Measurements from ENCODE around the gene ST3GAL5.

The ST3GAL5 gene

GRCh38 chr2:85854166-85854509 lies 34.7 kb downstream of the ST3GAL5 start:
- Histone ChIP-seq H3K4me1 (peaks cover 5% of the 10 kb centered on the region), H3K4me3 (no peak overlapping the region), H3K9me3 (no peaks in the 10 kb centered on the region), H3K36me3 (replicated peaks) (no peaks in the 10 kb centered on the region; the same call in 1 of the 2 replicates), H3K27me3 (ENCODE audit: low read depth) (no peaks in the 10 kb centered on the region)
- no peak for DNase-seq (ENCODE audit: low spot score in 2 of 2)
- in situ Hi-C loops (cut with MboI; ENCODE audit: low sequenced_read_pairs), result no loop called here

- peaks cover 5% of the 10 kb centered on the region for H3K4me1 ChIP-seq
- in situ Hi-C loops (cut with MboI; ENCODE audit: low sequenced_read_pairs), result no loop called here
- no peaks in the 10 kb centered on the region for H3K9me3 ChIP-seq
- H3K36me3 ChIP-seq (replicated peaks), result no peaks in the 10 kb centered on the region; the same call in 1 of the 2 replicates
- no peak overlapping the region for H3K4me3 ChIP-seq
- DNase-seq (ENCODE audit: low spot score in 2 of 2), result no peak
- H3K27me3 ChIP-seq (ENCODE audit: low read depth), result no peaks in the 10 kb centered on the region
These were observed 35.2 kb downstream of the ST3GAL5 start for GRCh38 chr2:85853499-85854165.

DNA sequence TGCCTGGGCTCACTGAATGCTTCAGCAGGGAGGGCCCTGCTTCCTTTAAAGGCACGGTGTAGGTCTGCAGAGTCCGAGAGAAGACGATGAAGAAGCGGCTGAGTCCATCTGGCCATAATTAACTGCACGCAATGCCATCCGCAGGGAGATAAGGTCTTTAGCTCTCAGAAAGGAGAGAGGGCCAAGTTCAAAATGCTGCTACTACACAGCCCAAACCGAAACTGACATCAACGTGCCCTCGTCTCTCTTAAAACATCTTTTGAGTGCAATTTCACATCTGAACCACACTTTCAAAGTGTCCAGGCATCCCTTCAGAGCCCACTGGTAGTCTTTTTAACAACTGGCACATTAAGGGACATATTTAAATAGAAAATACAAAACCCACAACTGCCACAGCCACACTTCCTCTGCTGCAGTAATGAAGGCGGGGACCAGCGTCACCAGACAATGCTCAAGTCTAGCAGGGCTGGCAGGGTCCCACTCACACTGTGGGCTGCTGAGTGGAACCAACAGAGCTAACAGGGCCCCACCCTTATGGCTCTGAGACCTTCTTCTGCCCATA lies 35.8 kb downstream of the ST3GAL5 start:
- no peak overlapping the region for H3K4me3 ChIP-seq

DNA sequence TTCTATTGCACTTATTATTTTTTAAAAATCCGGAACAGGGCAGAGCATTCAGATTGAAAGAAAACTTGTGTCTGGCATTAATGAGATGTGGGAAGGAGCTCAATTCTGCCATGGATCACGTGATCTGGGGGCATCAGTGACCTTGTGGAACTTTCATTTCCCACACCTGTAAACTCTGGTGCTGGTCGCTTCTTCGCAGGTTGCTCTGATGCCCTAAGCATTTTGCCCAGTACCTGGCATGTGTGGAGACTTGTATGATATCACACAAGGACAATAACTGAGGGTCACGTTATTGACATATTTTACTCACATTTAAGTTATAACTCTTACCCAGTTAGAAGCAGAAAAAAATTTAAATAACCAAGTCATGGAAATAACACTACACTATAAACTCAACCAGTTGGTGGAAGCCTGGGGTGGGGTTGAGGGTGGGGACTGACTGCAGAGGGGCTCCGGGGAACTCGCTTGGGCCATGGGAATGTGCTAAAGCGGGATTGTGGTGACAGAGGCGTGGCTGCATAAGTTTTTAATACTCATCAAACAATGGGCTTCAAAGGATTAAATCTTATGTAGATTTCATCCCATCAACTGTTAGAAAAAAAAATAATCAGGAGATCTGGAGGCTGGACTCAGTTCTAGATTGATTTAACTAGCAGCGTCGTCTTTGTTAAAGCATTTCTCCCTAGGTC lies 36.5 kb downstream of the ST3GAL5 start:
- no peaks in the 10 kb centered on the region; the same call in 1 of the 2 replicates for H3K36me3 ChIP-seq (replicated peaks)
- H3K4me3 ChIP-seq, result no peak overlapping the region
- peaks cover 5% of the 10 kb centered on the region for H3K4me1 ChIP-seq
- peak; percentile 51 to 60 for DNase-seq (ENCODE audit: low spot score in 2 of 2)
- in situ Hi-C loops (cut with MboI; ENCODE audit: low sequenced_read_pairs), result no loop called here
- H3K27me3 ChIP-seq (ENCODE audit: low read depth), result no peaks in the 10 kb centered on the region
- no peaks in the 10 kb centered on the region for H3K9me3 ChIP-seq

More for the DNA sequence above, 35.8 kb downstream of the ST3GAL5 start:
- in situ Hi-C loops (cut with MboI; ENCODE audit: low sequenced_read_pairs), result no loop called here
- DNase-seq (ENCODE audit: low spot score in 2 of 2), result no peak
- Histone ChIP-seq H3K27me3 (ENCODE audit: low read depth) (no peaks in the 10 kb centered on the region), H3K36me3 (replicated peaks) (no peaks in the 10 kb centered on the region; the same call in 1 of the 2 replicates), H3K9me3 (no peaks in the 10 kb centered on the region), H3K4me1 (peaks cover 5% of the 10 kb centered on the region)

GRCh38 chr2:85851253-85852151 lies 37.3 kb downstream of the ST3GAL5 start:
- DNase-seq (ENCODE audit: low spot score in 2 of 2), result no peak
- Histone ChIP-seq H3K36me3 (replicated peaks) (no peaks in the 10 kb centered on the region; the same call in 1 of the 2 replicates), H3K9me3 (no peaks in the 10 kb centered on the region), H3K27me3 (ENCODE audit: low read depth) (no peaks in the 10 kb centered on the region), H3K4me3 (no peak overlapping the region), H3K4me1 (peaks cover 5% of the 10 kb centered on the region)
- in situ Hi-C loops (cut with MboI; ENCODE audit: low sequenced_read_pairs), result no loop called here

GRCh38 chr2:85850451-85850850 lies 38.3 kb downstream of the ST3GAL5 start:
- no peak for DNase-seq (ENCODE audit: low spot score in 2 of 2)

GRCh38 chr2:85847051-85847588 lies 41.7 kb downstream of the ST3GAL5 start:
- H3K27me3 ChIP-seq (ENCODE audit: low read depth), result no peaks in the 10 kb centered on the region
- H3K4me3 ChIP-seq, result no peak overlapping the region
- no peaks in the 10 kb centered on the region for H3K4me1 ChIP-seq
- H3K9me3 ChIP-seq, result peaks cover 7% of the 10 kb centered on the region; the same call in 1 of the 2 replicates
- in situ Hi-C loops (cut with MboI; ENCODE audit: low sequenced_read_pairs), result no loop called here
- no peak for DNase-seq (ENCODE audit: low spot score in 2 of 2)
- H3K36me3 ChIP-seq (replicated peaks), result peaks cover 6% of the 10 kb centered on the region; the same call in 1 of the 2 replicates

More at GRCh38 chr2:85850451-85850850, 38.3 kb downstream of the ST3GAL5 start:
- no peaks in the 10 kb centered on the region for H3K9me3 ChIP-seq
- H3K4me3 ChIP-seq, result no peak overlapping the region
- peaks cover 5% of the 10 kb centered on the region for H3K4me1 ChIP-seq
- in situ Hi-C loops (cut with MboI; ENCODE audit: low sequenced_read_pairs), result no loop called here
- H3K36me3 ChIP-seq (replicated peaks), result no peaks in the 10 kb centered on the region; the same call in 1 of the 2 replicates
- no peaks in the 10 kb centered on the region for H3K27me3 ChIP-seq (ENCODE audit: low read depth)

DNA sequence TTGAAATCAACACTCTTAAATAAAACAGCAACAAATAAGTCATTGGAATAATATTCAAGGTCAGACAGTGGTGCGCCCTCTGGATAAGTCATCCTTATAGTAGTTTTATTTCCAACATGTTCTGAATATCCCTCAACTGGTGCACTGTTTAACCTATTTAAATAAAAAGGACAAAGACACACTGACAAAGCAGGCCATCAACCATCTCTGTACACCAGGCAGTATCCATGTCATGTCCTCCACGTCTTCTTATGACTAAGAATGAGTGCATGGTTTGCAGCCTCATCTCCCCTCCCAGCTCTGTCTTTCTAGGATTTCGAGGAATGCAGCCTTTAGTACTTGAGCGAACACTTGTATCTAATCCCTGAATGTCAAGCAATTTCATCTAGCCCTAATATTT lies 42.4 kb downstream of the ST3GAL5 start:
- in situ Hi-C loops (cut with MboI; ENCODE audit: low sequenced_read_pairs), result no loop called here
- DNase-seq (ENCODE audit: low spot score in 2 of 2), result no peak
- H3K4me1 ChIP-seq, result no peaks in the 10 kb centered on the region
- H3K9me3 ChIP-seq, result peaks cover 7% of the 10 kb centered on the region; the same call in 1 of the 2 replicates
- peaks cover 6% of the 10 kb centered on the region; the same call in 1 of the 2 replicates for H3K36me3 ChIP-seq (replicated peaks)
- H3K4me3 ChIP-seq, result no peak overlapping the region
- no peaks in the 10 kb centered on the region for H3K27me3 ChIP-seq (ENCODE audit: low read depth)

DNA sequence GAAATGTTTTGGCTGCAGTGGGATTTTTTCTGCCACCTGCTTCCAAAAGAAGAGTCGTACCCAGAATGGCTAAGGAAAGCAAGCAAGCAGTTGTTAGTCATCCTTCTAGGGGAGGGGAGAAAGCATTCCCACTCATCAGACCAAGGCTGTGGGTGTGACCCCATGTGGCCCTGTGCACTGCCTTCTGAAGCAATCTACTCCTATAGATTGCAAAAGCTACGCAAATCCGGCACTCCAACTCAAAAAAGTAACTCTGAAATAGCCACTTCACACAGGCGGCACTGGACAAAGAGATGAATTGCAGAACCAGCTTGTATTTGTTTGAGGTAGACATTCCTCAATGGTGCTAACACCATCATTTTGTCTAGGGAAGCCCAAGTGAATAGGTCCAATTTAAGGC lies 44.3 kb downstream of the ST3GAL5 start:
- Histone ChIP-seq H3K4me3 (no peak overlapping the region), H3K27me3 (ENCODE audit: low read depth) (no peaks in the 10 kb centered on the region), H3K4me1 (no peaks in the 10 kb centered on the region), H3K36me3 (replicated peaks) (peaks cover 6% of the 10 kb centered on the region; the same call in 1 of the 2 replicates), H3K9me3 (peaks cover 7% of the 10 kb centered on the region; the same call in 1 of the 2 replicates)
- no peak for DNase-seq (ENCODE audit: low spot score in 2 of 2)
- in situ Hi-C loops (cut with MboI; ENCODE audit: low sequenced_read_pairs), result no loop called here

- DNase-seq (ENCODE audit: low spot score in 2 of 2), result peak in 1 of 2 experiments; percentile 44
- in situ Hi-C loops (cut with MboI; ENCODE audit: low sequenced_read_pairs), result no loop called here
- peaks cover 6% of the 10 kb centered on the region; the same call in 1 of the 2 replicates for H3K36me3 ChIP-seq (replicated peaks)
- no peaks in the 10 kb centered on the region for H3K27me3 ChIP-seq (ENCODE audit: low read depth)
- H3K4me1 ChIP-seq, result no peaks in the 10 kb centered on the region
- H3K4me3 ChIP-seq, result no peak overlapping the region
- peaks cover 7% of the 10 kb centered on the region; the same call in 1 of the 2 replicates for H3K9me3 ChIP-seq
These were observed 45.2 kb downstream of the ST3GAL5 start for GRCh38 chr2:85843543-85843942.

DNA sequence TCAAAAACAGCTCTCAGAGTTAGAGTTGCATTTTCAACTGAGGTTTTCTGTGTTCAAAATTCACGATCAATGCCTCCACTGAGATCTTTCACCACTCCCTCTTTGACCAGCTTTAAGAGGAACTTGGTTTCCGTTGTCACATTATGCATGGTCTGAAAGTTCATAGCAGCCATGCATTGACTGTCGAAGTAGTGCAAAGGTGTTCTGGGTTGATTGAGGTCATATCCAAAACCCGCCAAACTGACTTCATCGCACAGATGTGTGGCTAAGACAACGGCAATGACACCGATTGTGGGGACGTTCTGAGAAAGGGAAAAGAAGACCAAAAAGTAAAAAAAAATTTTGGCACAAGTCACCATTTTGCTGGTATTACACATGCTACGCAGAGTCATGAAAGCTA lies 48.7 kb downstream of the ST3GAL5 start:
- Histone ChIP-seq H3K36me3 (replicated peaks) (peaks cover 6% of the 10 kb centered on the region; the same call in 1 of the 2 replicates), H3K27me3 (ENCODE audit: low read depth) (no peaks in the 10 kb centered on the region)
- no peak for DNase-seq (ENCODE audit: low spot score in 2 of 2)

GRCh38 chr2:85839461-85839860 lies 49.3 kb downstream of the ST3GAL5 start:
- Histone ChIP-seq H3K36me3 (replicated peaks) (peaks cover 6% of the 10 kb centered on the region; the same call in 1 of the 2 replicates), H3K27me3 (ENCODE audit: low read depth) (no peaks in the 10 kb centered on the region), H3K4me3 (no peak overlapping the region), H3K4me1 (no peaks in the 10 kb centered on the region), H3K9me3 (peaks cover 7% of the 10 kb centered on the region; the same call in 1 of the 2 replicates)
- in situ Hi-C loops (cut with MboI; ENCODE audit: low sequenced_read_pairs), result no loop called here
- no peak for DNase-seq (ENCODE audit: low spot score in 2 of 2)

More for the DNA sequence above, 48.7 kb downstream of the ST3GAL5 start:
- Histone ChIP-seq H3K4me1 (no peaks in the 10 kb centered on the region), H3K4me3 (no peak overlapping the region), H3K9me3 (peaks cover 7% of the 10 kb centered on the region; the same call in 1 of the 2 replicates)
- in situ Hi-C loops (cut with MboI; ENCODE audit: low sequenced_read_pairs), result no loop called here

GRCh38 chr2:85838641-85839040 lies 50.1 kb downstream of the ST3GAL5 start:
- DNase-seq (ENCODE audit: low spot score in 2 of 2), result no peak

More at GRCh38 chr2:85838641-85839040, 50.1 kb downstream of the ST3GAL5 start:
- H3K9me3 ChIP-seq, result 0 out of 2 replicates have a peak, but pooled peaks cover 1% of the 10 kb centered on the region
- no peaks in the 10 kb centered on the region for H3K36me3 ChIP-seq (replicated peaks)
- in situ Hi-C loops (cut with MboI; ENCODE audit: low sequenced_read_pairs), result no loop called here
- H3K27me3 ChIP-seq (ENCODE audit: low read depth), result peaks cover 2% of the 10 kb centered on the region; the same call in 1 of the 2 replicates
- H3K4me1 ChIP-seq, result no peaks in the 10 kb centered on the region
- H3K4me3 ChIP-seq, result no peak overlapping the region

All from HAP-1 (cell line).